AG04450 (cell line): ENCODE measurements around the gene EEF1B2. TPM values are rescaled to one million over a fixed set of nuclear protein-coding genes. Genes with fewer than 3 reads are reported as not detected.
"Not testable (repeated sequence)": the region's sequence is repeated elsewhere in the genome, so short reads cannot be mapped to it uniquely, and the experiment has no call there.

Source experiments
- CTCF ChIA-PET: fragments of 300-600, 350-600 bp; formaldehyde crosslinking; extraction: SDS; loops from one replicate; lab custom pipeline; 2022; ENCODE audit warnings: antibody characterized with exemption, inconsistent platforms; lab: Charles Lee
- POLR2A ChIA-PET: fragments of 350-600 bp; formaldehyde crosslinking; extraction: SDS; loops from one replicate; lab custom pipeline; 2021; ENCODE audit warnings: antibody characterized with exemption, inconsistent platforms; lab: Yijun Ruan, JAX
- DNase-seq: peaks from one replicate; pipeline ENCODE4 v3.0.0-alpha.2; 2011; ENCODE audit warnings: low read depth, low spot score
- H3K27ac ChIP-seq: one replicate; pipeline ENCODE4 v1.5.1; 2012; ENCODE audit warnings: low read depth, low read length, control low read depth
- H3K27me3 ChIP-seq: one replicate; pipeline ENCODE4 v1.6.0; 2012; ENCODE audit warnings: low read length; ENCODE audit not compliant: control insufficient read depth, insufficient read depth
- H3K4me3 ChIP-seq: 2 replicates; pipeline ENCODE4 v1.5.1; 2011; ENCODE audit warnings: mild to moderate bottlenecking, low read depth, low read length, control low read depth
- H3K9me3 ChIP-seq: 2 replicates; pipeline ENCODE4 v1.5.1; 2012; ENCODE audit warnings: low read length; ENCODE audit not compliant: control insufficient read depth, insufficient read depth
- polyA plus RNA-seq: library from polyadenylated mRNA; depleted of rRNA; stranded (reverse); fragments of >200 nt; gene quantifications from 2 replicates; pipeline ENCODE4 v1.2.3, GENCODE V29; 2011
- TF ChIP-seq, protein P1 (sequence below): IDR thresholded peaks from 2 replicates; pipeline ENCODE4 v1.5.1; 2011; ENCODE audit warnings: low read depth, low read length, control low read depth, inconsistent platforms

EEF1B2 gene
- polyA plus RNA-seq, 1 experiment = 1,211 TPM

DNA sequence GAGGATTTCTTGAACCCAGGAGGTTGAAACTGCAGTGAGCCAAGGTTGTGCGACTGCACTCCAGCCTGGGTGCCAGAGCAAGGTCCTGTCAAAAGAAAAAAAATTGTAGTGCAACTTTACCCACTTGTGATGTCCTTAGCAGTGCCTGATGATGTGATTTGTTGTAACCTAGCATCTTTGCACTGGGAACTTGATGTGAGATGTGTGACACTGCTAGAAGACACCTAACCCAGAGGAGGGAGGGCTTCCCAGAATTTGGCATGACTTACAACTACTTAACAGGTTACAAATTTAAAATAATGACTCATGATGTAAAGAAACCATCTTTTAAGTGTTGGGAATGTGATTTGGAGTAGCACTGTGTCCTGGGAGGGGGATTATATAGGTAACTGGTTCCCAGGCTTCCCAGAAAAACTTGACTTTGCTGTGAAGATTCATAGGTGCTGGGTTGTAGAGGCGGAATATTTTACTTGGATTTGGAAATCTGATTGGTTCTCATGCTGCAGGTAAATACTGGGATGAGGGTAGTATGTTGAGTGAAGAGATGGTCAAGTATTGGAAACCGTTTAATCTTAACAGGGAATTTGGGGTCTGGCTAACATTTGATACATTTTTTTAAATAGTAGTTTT is 3.7 kb downstream of the EEF1B2 start:
- H3K9me3 ChIP-seq = peaks cover 3% of the 10 kb centered on the region; the same call in 1 of the 2 replicates
- POLR2A ChIA-PET = no interaction called here
- H3K4me3 ChIP-seq = no peak overlapping the region
- DNase-seq = no peak
- no peak overlapping the region for H3K27ac ChIP-seq
- no peaks in the 10 kb centered on the region for H3K27me3 ChIP-seq
- CTCF ChIA-PET = interaction anchor here (1.4 to 2.1 kb wide), 3 partner anchors 34 to 99 kb away, joined by 6 to 12 read pairs (median 8); no protein-coding TSS in a partner anchor
- TF ChIP-seq, protein P1, sequence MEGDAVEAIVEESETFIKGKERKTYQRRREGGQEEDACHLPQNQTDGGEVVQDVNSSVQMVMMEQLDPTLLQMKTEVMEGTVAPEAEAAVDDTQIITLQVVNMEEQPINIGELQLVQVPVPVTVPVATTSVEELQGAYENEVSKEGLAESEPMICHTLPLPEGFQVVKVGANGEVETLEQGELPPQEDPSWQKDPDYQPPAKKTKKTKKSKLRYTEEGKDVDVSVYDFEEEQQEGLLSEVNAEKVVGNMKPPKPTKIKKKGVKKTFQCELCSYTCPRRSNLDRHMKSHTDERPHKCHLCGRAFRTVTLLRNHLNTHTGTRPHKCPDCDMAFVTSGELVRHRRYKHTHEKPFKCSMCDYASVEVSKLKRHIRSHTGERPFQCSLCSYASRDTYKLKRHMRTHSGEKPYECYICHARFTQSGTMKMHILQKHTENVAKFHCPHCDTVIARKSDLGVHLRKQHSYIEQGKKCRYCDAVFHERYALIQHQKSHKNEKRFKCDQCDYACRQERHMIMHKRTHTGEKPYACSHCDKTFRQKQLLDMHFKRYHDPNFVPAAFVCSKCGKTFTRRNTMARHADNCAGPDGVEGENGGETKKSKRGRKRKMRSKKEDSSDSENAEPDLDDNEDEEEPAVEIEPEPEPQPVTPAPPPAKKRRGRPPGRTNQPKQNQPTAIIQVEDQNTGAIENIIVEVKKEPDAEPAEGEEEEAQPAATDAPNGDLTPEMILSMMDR = no peak

DNA sequence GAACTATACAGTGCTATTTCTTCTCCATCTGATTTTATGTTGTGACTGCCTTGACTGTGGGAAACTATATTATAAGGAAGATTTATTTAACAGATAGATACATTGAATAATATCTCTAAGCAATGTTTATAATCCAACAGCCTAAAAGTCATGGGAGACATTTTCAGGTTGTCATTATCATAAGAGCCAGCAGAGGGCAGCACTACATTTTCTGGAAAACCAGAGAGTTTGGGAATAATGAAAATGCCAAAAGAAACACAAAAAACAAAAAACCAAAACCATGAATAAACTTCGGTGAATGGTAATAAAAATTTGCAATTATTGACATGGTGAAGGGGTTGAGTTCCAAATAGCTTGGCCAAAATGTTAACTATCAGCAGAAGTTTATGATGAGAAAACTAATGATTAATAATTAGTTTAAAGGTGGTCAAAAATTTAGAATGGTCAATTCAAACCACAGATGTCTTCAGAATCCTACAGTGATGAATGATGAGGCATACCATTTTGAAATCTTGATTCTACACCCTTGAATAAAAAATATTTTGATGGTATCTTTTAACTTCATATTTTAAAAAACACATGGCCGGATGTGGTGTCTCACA is 4.7 kb downstream of the EEF1B2 start:
- TF ChIP-seq, protein P1 = peak; percentile 74
- Histone ChIP-seq H3K27me3 (no peaks in the 10 kb centered on the region), H3K9me3 (peaks cover 3% of the 10 kb centered on the region; the same call in 1 of the 2 replicates), H3K27ac (no peak overlapping the region), H3K4me3 (no peak overlapping the region)
- ChIA-PET CTCF (interaction anchor here (0.6 to 2.1 kb wide), 22 partner anchors 9 to 1908 kb away, joined by 3 to 12 read pairs (median 3); no protein-coding TSS in a partner anchor), POLR2A (no interaction called here)
- no peak for DNase-seq

DNA sequence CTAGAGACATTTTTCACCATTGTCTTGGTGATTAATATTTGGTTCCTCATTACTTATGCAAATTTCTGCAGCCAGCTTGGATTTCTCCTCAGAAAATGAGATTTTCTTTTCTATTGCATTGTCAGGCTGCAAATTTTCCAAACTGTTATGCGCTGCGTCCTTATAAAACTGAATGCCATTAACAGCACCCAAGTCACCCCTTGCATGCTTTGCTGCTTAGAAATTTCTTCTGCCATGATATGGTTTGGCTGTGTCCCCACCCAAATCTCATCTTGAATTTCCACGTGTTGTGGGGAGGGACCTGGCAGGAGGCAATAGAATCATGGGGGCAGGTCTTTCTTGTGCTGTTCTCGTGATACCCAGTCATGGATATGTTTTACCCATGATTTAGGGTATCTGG is 8.5 kb downstream of the EEF1B2 start:
- DNase-seq, H3K9me3 ChIP-seq, POLR2A ChIA-PET, H3K4me3 ChIP-seq, H3K27me3 ChIP-seq, H3K27ac ChIP-seq, CTCF ChIA-PET: not testable (repeated sequence)

DNA sequence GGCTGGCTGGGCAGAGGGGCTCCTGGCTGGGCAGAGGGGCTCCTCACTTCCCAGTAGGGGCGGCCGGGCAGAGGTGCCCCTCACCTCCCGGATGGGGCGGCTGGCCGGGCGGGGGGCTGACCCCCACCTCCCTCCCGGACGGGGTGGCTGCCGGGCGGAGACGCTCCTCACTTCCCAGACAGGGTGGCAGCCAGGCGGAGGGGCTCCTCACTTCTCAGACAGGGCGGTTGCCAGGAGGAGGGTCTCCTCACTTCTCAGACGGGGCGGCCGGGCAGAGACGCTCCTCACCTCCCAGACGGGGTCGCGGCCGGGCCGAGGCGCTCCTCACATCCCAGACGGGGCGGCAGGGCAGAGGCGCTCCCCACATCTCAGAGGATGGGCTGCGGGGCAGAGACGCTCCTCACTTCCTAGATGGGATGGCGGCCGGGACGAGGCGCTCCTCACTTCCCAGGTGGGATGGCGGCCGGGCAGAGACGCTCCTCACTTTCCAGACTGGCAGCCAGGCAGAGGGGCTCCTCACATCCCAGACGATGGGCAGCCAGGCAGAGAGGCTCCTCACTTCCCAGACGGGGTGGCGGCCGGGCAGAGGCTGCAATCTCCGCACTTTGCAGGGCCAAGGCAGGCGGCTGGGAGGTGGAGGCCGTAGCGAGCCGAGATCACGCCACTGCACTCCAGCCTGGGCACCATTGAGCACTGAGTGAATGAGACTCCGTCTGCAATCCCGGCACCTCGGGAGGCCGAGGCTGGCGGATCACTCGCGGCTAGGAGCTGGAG is 12.1 kb downstream of the EEF1B2 start:
- H3K4me3 ChIP-seq, H3K27me3 ChIP-seq, DNase-seq, H3K9me3 ChIP-seq, H3K27ac ChIP-seq, CTCF ChIA-PET, POLR2A ChIA-PET: not testable (repeated sequence)

DNA sequence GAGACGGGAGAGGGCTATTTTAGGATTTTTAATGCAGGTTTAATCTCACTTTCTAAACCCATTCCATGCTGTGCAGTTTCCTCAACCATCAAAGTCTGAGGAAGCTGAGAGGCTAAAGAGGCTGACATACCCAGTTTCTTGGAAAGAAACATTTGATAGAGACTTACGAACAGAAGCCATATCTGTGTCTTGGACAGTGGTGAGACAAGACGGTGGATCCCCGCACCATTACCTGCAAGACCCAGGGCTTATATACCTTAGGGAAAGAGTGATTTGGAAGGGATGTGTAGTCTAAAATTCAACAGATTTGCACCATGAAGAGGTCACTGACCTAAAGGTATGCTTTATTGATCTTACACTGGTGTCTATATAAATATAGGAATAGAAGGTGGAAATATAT is 13.5 kb downstream of the EEF1B2 start:
- POLR2A ChIA-PET = no interaction called here
- no peak overlapping the region for H3K4me3 ChIP-seq

More for the DNA sequence above, 13.5 kb downstream of the EEF1B2 start:
- TF ChIP-seq, protein P1 = no peak
- CTCF ChIA-PET = no interaction called here
- Histone ChIP-seq H3K9me3 (no peaks in the 10 kb centered on the region), H3K27me3 (peaks cover 4% of the 10 kb centered on the region), H3K27ac (no peak overlapping the region)
- no peak for DNase-seq
